HG03066 (cell line): ENCODE measurements around the gene PRRC1.

Experiments
- ATAC-seq: cut with Tn5 transposase; IDR thresholded peaks from one replicate; pipeline ENCODE4 v1.9.1; 2021; ENCODE audit warnings: low read depth; ENCODE audit not compliant: unreplicated experiment

The PRRC1 gene

GRCh38 chr5:127602481-127602880 is 85.0 kb downstream of the PRRC1 start:
- ATAC-seq, result no peak

GRCh38 chr5:127602896-127603844 is 85.7 kb downstream of the PRRC1 start:
- ATAC-seq, result no peak
